Gastrocnemius medialis (tissue), 4 donors: ENCODE measurements around the gene NME5. TPM values are rescaled to one million over a fixed set of nuclear protein-coding genes. Genes with fewer than 3 reads are reported as not detected.

Experiments used
- ATAC-seq, 2 donors: fragments of 150-250 bp; one replicate each; pipeline ENCODE4 v1.9.1; 2016
- DNase-seq, 2 donors: peaks; one replicate each; pipeline ENCODE4 v3.0.0-alpha.2; 2019
- H3K27ac ChIP-seq, 4 donors: fragments of 200-600 bp; sonication (generic); 1 replicate in 1 of 4; 2 replicates in 3 of 4; pipeline ENCODE4 v1.5.1; 2016 to 2018; ENCODE audit warnings: mild to moderate bottlenecking in 2 of 4, moderate library complexity in 1 of 4
- H3K27me3 ChIP-seq, 3 donors: fragments of 200-600 bp; sonication (generic) in 2 of 3; 1 replicate in 1 of 3; 2 replicates in 2 of 3; pipeline versions ENCODE4 v1.5.1 to v1.6.0; 2016 to 2019; ENCODE audit warnings: mild to moderate bottlenecking in 1 of 3, moderate library complexity in 1 of 3
- H3K36me3 ChIP-seq, 2 donors: fragments of 200-600 bp; sonication (generic) in 1 of 2; one replicate each; pipeline ENCODE4 v1.5.1; 2017 to 2018
- H3K4me1 ChIP-seq, 2 donors: fragments of 200-600 bp; sonication (generic) in 1 of 2; one replicate each; pipeline ENCODE4 v1.5.1; 2016 to 2017; ENCODE audit warnings: mild to moderate bottlenecking in 2 of 2
- H3K4me3 ChIP-seq, 4 donors: fragments of 200-600 bp; sonication (generic) in 3 of 4; 1 replicate in 1 of 4; 2 replicates in 3 of 4; pipeline ENCODE4 v1.5.1; 2016 to 2019; ENCODE audit warnings: mild to moderate bottlenecking in 2 of 4
- H3K9me3 ChIP-seq, 3 donors: fragments of 200-600 bp; sonication (generic) in 2 of 3; 1 replicate in 1 of 3; 2 replicates in 2 of 3; pipeline ENCODE4 v1.5.1; 2016 to 2019
- POLR2A ChIP-seq, 2 donors: fragments of 450-650 bp; IDR thresholded peaks; one replicate each; pipeline ENCODE4 v1.6.1; 2017; ENCODE audit warnings: antibody characterized with exemption in 2 of 2, mild to moderate bottlenecking in 2 of 2, moderate library complexity in 2 of 2
- in situ Hi-C, 4 donors: fragments of 200-750 bp; cut with MboI; loops; one replicate each; pipeline versions ENCODE4 v1.15.0 to v1.8.0; 2017; ENCODE audit warnings: low sequenced_read_pairs in 4 of 4
- intact Hi-C: fragments of 100-400 bp; cut with DNase I; formaldehyde crosslinking; loops from one replicate; pipeline ENCODE4 v1.15.1; 2023; ENCODE audit warnings: low total_unique reads
- total RNA-seq, 4 donors: library from RNA; depleted of rRNA; stranded (reverse); fragments of >200 nt; gene quantifications; one replicate each; pipeline versions ENCODE4 v1.1.0 to v1.2.3, GENCODE V29; 2016
- TF ChIP-seq, protein P1 (sequence below), 5 experiments: fragments of 450-650 bp in 3 of 5; fragments of 200-600 bp in 2 of 5; sonication (generic) in 2 of 5; IDR thresholded peaks in 4 of 5; conservative IDR thresholded peaks in 1 of 5; 1 replicate in 4 of 5; 2 replicates in 1 of 5; pipeline ENCODE4 v1.5.1; 2016 to 2019; ENCODE audit warnings: antibody characterized with exemption in 5 of 5, mild to moderate bottlenecking in 3 of 5, moderate library complexity in 3 of 5

Gene NME5
- total RNA-seq, 4 donors from 2014 or later: 0.51 TPM; not detected in 2

DNA sequence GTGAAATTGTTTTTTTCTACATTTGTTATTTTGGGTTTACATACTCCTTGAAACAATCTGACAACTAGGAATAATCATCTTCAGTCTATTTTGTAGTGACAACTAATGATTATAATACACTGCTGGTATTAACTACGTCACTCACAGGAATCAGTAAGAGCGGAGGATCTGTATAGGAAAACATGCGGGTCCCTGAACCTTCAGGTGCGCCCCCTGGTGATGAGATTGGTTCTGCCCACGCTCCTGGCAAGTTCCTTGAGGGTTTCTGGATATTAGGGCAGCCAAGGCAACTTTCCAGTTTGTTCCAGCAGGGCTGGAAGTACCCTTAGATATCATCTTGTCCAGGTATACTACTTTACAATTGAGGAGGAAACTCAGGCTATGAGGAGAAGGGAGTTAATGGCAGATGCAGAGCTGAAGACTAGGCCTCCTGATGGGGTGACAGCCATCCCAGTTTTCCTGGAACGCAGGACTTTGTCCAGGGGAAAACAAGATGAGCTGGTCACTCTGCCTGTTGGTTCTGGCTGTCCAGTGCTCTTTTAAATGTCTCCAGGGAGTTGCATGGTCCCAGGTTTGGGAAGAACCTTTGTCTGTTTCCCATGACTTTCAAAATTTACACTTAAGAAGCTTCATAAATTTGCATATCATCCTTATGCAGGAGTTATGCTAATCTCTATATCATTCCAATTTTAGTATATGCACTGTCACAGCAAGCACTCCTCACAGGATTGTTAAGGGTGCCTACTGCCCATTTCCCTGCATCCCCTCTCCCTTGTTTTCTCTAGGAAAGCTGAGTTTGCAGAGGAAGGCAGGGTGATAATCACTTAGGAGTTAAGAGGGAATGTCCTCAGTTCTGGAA lies 70.3 kb downstream of the NME5 start:
- Histone ChIP-seq H3K27ac (no peak overlapping the region), H3K4me1 (no peaks in the 10 kb centered on the region), H3K9me3 (no peaks in the 10 kb centered on the region), H3K27me3 (no peaks in the 10 kb centered on the region), H3K36me3 (no peaks in the 10 kb centered on the region), H3K4me3 (no peak overlapping the region)
- TF ChIP-seq, protein P1, sequence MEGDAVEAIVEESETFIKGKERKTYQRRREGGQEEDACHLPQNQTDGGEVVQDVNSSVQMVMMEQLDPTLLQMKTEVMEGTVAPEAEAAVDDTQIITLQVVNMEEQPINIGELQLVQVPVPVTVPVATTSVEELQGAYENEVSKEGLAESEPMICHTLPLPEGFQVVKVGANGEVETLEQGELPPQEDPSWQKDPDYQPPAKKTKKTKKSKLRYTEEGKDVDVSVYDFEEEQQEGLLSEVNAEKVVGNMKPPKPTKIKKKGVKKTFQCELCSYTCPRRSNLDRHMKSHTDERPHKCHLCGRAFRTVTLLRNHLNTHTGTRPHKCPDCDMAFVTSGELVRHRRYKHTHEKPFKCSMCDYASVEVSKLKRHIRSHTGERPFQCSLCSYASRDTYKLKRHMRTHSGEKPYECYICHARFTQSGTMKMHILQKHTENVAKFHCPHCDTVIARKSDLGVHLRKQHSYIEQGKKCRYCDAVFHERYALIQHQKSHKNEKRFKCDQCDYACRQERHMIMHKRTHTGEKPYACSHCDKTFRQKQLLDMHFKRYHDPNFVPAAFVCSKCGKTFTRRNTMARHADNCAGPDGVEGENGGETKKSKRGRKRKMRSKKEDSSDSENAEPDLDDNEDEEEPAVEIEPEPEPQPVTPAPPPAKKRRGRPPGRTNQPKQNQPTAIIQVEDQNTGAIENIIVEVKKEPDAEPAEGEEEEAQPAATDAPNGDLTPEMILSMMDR (IDR thresholded peaks at IDR 0.05 in 4 of 5, conservative IDR thresholded peaks at IDR 0.05 in 1 of 5): peak; percentile 40 to 73 (median 65)
- no peak for TF ChIP-seq POLR2A (IDR thresholded peaks at IDR 0.05)
- DNase-seq (peak; percentile 21 to 56), ATAC-seq (peak; percentile 72 to 90)
- intact Hi-C loops (loop anchor here (1.0 kb wide), 1 partner anchor 33 kb away; no protein-coding TSS in a partner anchor), in situ Hi-C loops (no loop called here)

DNA sequence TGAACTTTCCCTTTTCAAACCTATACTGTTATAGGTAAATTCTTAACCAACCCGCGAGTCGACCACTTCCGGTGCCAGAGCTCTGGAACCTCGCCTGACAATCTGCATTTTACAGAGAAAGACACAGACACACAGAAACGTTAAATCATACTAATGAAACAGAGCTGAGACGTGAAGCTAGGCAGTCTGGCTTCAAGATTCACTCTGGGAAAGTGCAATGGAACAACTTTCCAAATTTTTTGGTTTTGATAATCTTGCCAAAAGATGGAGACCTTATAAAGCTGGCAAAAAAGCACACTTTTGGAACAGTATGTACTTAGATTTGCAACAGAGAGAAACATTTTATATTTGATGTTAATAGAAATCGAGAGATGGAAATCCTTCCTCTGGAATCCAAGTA lies 71.3 kb downstream of the NME5 start:
- Histone ChIP-seq H3K36me3 (no peaks in the 10 kb centered on the region), H3K4me1 (no peaks in the 10 kb centered on the region), H3K9me3 (no peaks in the 10 kb centered on the region), H3K27me3 (no peaks in the 10 kb centered on the region), H3K27ac (no peak overlapping the region), H3K4me3 (no peak overlapping the region)
- intact Hi-C loops: no loop called here
- ATAC-seq (no peak), DNase-seq (no peak)
- no peak for TF ChIP-seq POLR2A (IDR thresholded peaks at IDR 0.05)
- TF ChIP-seq, protein P1 (IDR thresholded peaks at IDR 0.05 in 4 of 5, conservative IDR thresholded peaks at IDR 0.05 in 1 of 5): no peak
- in situ Hi-C loops: no loop called here

Other genes starting within 250 kb of the NME5 start
- 1 to 10 TPM in 1 of 4 donors, under 1 TPM in 2, not detected in 1; 0.70 to 4.8 (median 0.94) TPM for gene PKD2L2, start 250.0 kb downstream of the NME5 start, total RNA-seq
- gene FAM13B, start 106.3 kb downstream of the NME5 start, total RNA-seq: 1 to 10 TPM; 3.4 to 7.9 (median 4.1) TPM
- under 1 TPM in 1 of 4 donors, not detected in 3; 0.51 TPM for gene WNT8A, start 55.4 kb downstream of the NME5 start, total RNA-seq
- 10 to 100 TPM; 20.2 to 28.0 (median 24.1) TPM for gene BRD8, start 39.2 kb upstream of the NME5 start, total RNA-seq
- under 1 TPM in 2 of 4 donors, not detected in 2; 0.75 to 0.89 TPM for gene KIF20A, start 39.7 kb upstream of the NME5 start, total RNA-seq
- 10 to 100 TPM in 2 of 4 donors, 1 to 10 TPM in 2; 7.7 to 11.7 (median 10.4) TPM for gene CDC23, start 73.9 kb upstream of the NME5 start, total RNA-seq
- gene GFRA3, start 135.2 kb upstream of the NME5 start, total RNA-seq: under 1 TPM in 1 of 4 donors, not detected in 3; 0.42 TPM
- not detected for gene CDC25C, start 192.4 kb upstream of the NME5 start, total RNA-seq
- 10 to 100 TPM; 35.7 to 74.7 (median 41.0) TPM for gene FAM53C, start 198.8 kb upstream of the NME5 start, total RNA-seq
- gene KDM3B, start 213.3 kb upstream of the NME5 start, total RNA-seq: 100 to 1,000 TPM in 1 of 4 donors, 10 to 100 TPM in 3; 49.4 to 100 (median 74.2) TPM